K562 (cell line): Measurements from ENCODE around the gene IRF5. TPM values are rescaled to one million over a fixed set of nuclear protein-coding genes. Genes with fewer than 3 reads are reported as not detected.

Source experiments
- ATAC-seq: fragments of 200-7000 bp; cut with Tn5 transposase; 3 replicates; pipeline ENCODE4 v1.9.1; 2020; ENCODE audit warnings: moderate library complexity
- BruUV-seq: library from RNA; stranded (reverse); fragments of 400-500 nt; replicated peaks from 2 replicates; lab custom pipeline; 2021; lab: Mats Ljungman, UMichigan
- CTCF ChIA-PET: fragments of 300-600 bp; formaldehyde crosslinking; extraction: SDS; loops from one replicate; lab custom pipeline; 2021; ENCODE audit warnings: low intra/inter-chr PET ratio; lab: Yijun Ruan, JAX
- POLR2A ChIA-PET: fragments of 300-600, 350-650 bp; sonication (Branson Sonifier 250); formaldehyde crosslinking; extraction: SDS; loops from one replicate; lab custom pipeline; 2021; ENCODE audit warnings: antibody characterized with exemption, inconsistent platforms; lab: Yijun Ruan, JAX
- DNase-seq, 4 experiments: peaks; one replicate each; pipeline versions ENCODE4 v3.0.0 to v3.0.0-alpha.2; 2011 to 2018; ENCODE audit warnings: low spot score in 3 of 4, mixed read lengths in 3 of 4; ENCODE audit errors: extremely low read depth in 1 of 4
- FAIRE-seq: peaks from 2 replicates; lab custom pipeline; 2011; peaks lifted over from hg19 to GRCh38; lab: Jason Lieb, UNC
- H2AFZ ChIP-seq: 2 replicates; pipeline ENCODE4 v1.6.0; 2011; ENCODE audit warnings: low read depth, low read length, control low read depth, inconsistent platforms
- H3K27ac ChIP-seq: fragments of 200-600 bp; 3 replicates; pipeline ENCODE4 v1.8.0; 2011; ENCODE audit warnings: low read depth, mild to moderate bottlenecking, control low read depth, inconsistent platforms, low read length, moderate library complexity, mixed read lengths; ENCODE audit errors: extremely low read depth
- H3K27me3 ChIP-seq, 2 experiments: fragments of 300-600 bp in 1 of 2; 2 replicates in 1 of 2; 3 replicates in 1 of 2; pipeline versions ENCODE4 v1.6.0 to v1.8.0; 2011; ENCODE audit warnings: inconsistent platforms in 2 of 2, low read length in 2 of 2, mild to moderate bottlenecking in 1 of 2, mixed read lengths in 1 of 2, moderate library complexity in 1 of 2; ENCODE audit not compliant: control insufficient read depth in 2 of 2, insufficient read depth in 2 of 2
- H3K36me3 ChIP-seq: fragments of 300-600 bp; 3 replicates; pipeline ENCODE4 v1.8.0; 2011; ENCODE audit warnings: mild to moderate bottlenecking, low read length, inconsistent platforms; ENCODE audit not compliant: control insufficient read depth, insufficient read depth
- H3K4me1 ChIP-seq, 2 experiments: fragments of 200-600 bp in 1 of 2; replicated peaks in 1 of 2; 2 replicates in 1 of 2; 3 replicates in 1 of 2; pipeline versions ENCODE4 v1.5.1 to v1.8.0; 2011; ENCODE audit warnings: inconsistent platforms in 2 of 2, low read length in 2 of 2, mild to moderate bottlenecking in 1 of 2, mixed read lengths in 1 of 2, moderate library complexity in 1 of 2; ENCODE audit not compliant: control insufficient read depth in 2 of 2, insufficient read depth in 2 of 2
- H3K4me2 ChIP-seq: 2 replicates; pipeline ENCODE4 v1.6.1; 2011; ENCODE audit warnings: low read length, control low read depth, inconsistent platforms, mixed read lengths; ENCODE audit not compliant: insufficient read depth
- H3K4me3 ChIP-seq: fragments of 200-600 bp; sonication (generic), shearing (Covaris generic); 2 replicates; pipeline ENCODE4 v1.5.1; 2016; ENCODE audit warnings: control low read depth, inconsistent platforms
- H3K79me2 ChIP-seq: fragments of 200-600 bp; 3 replicates; pipeline ENCODE4 v1.8.0; 2011; ENCODE audit warnings: low read length, inconsistent platforms; ENCODE audit not compliant: control insufficient read depth, insufficient read depth
- H3K9ac ChIP-seq, 2 experiments: 2 replicates each; pipeline versions ENCODE4 v1.6.0 to v1.6.1; 2011; ENCODE audit warnings: low read depth in 2 of 2, low read length in 2 of 2, control low read depth in 1 of 2, inconsistent platforms in 1 of 2, mild to moderate bottlenecking in 1 of 2, mixed read lengths in 1 of 2; ENCODE audit not compliant: insufficient read depth in 1 of 2
- H3K9me1 ChIP-seq: one replicate; pipeline ENCODE4 v1.6.0; 2011; ENCODE audit warnings: inconsistent platforms, mild to moderate bottlenecking, low read length, moderate library complexity; ENCODE audit not compliant: control insufficient read depth, insufficient read depth
- H3K9me3 ChIP-seq: replicated peaks from 2 replicates; pipeline ENCODE4 v1.5.1; 2011; ENCODE audit warnings: low read depth, low read length, inconsistent platforms; ENCODE audit not compliant: control insufficient read depth, insufficient read depth
- H4K20me1 ChIP-seq: replicated peaks from 2 replicates; pipeline ENCODE4 v1.6.1; 2011; ENCODE audit warnings: low read length, inconsistent platforms, mixed read lengths; ENCODE audit not compliant: control insufficient read depth, insufficient read depth
- PCBP1 ChIP-seq: fragments of 200-400 bp; formaldehyde crosslinking; IDR thresholded peaks from 2 replicates; pipeline ENCODE4 v1.6.1; 2018; ENCODE audit warnings: mild to moderate bottlenecking, low read depth, low read length; ENCODE audit not compliant: poor library complexity, severe bottlenecking
- TOE1 ChIP-seq, 2 experiments: fragments of 450-650 bp in 1 of 2; sonication (generic) in 1 of 2; formaldehyde crosslinking in 1 of 2; IDR thresholded peaks; 2 replicates each; pipeline versions ENCODE4 v1.7.1 to v1.8.0; 2016 to 2022; ENCODE audit warnings: borderline replicate concordance in 2 of 2, mild to moderate bottlenecking in 2 of 2, antibody characterized with exemption in 1 of 2, inconsistent platforms in 1 of 2, low read depth in 1 of 2, missing genetic modification reagents in 1 of 2, moderate library complexity in 1 of 2
- ZNF444 ChIP-seq: fragments of 250-450 bp; sonication (Bioruptor Pico); IDR thresholded peaks from 2 replicates; pipeline ENCODE4 v1.4.0; 2020; ENCODE audit warnings: mild to moderate bottlenecking, moderate library complexity
- WGBS: fragments of 100-300 bp; shearing (Covaris generic); methylation state at CpG from one replicate; pipeline ENCODE4 v1.1.6; 2016; ENCODE audit warnings: low coverage, mixed read lengths; ENCODE audit not compliant: insufficient coverage; ENCODE audit errors: missing lambda C conversion rate; 5-methylcytosine and 5-hydroxymethylcytosine counted together
- in situ Hi-C: fragments of 300-500 bp; cut with MboI; formaldehyde crosslinking; loops from 4 replicates; pipeline ENCODE4 v1.15.0; 2018; ENCODE audit warnings: inconsistent platforms, mixed read lengths
- intact Hi-C: fragments of 100-400 bp; cut with micrococcal nuclease; formaldehyde crosslinking; loops from 2 replicates; pipeline ENCODE4 v1.14.2; 2022
- polyA plus RNA-seq, 8 experiments: library from polyadenylated mRNA; depleted of rRNA in 4 of 8; stranded (reverse) in 5 of 8; unstranded in 3 of 8; fragments of >200 nt; fragmentation: Nextera tagmentation in 2 of 8; fragmentation: Illumina TruSeq in 1 of 8; extraction: Ambion mirVana in 2 of 8; extraction: Trizol in 1 of 8; gene quantifications; 2 replicates each; pipeline versions ENCODE4 v1.2.1 to v1.2.3, GENCODE V29; 2011 to 2014; ENCODE audit warnings: inconsistent platforms in 1 of 8, missing spikeins in 1 of 8
- total RNA-seq, 7 experiments: library from RNA; depleted of rRNA in 6 of 7; stranded (reverse); fragments of >200 nt in 6 of 7; fragmentation: Illumina TruSeq in 2 of 7; extraction: Trizol in 2 of 7; gene quantifications; 2 replicates each; pipeline versions ENCODE4 v1.2.1 to v1.2.3, GENCODE V29; 2011 to 2021; ENCODE audit warnings: low replicate concordance in 1 of 7

IRF5 gene
- total and polyA plus RNA-seq, 9 of the 15 experiments (the other 6 are each of a cell fraction or from before 2014, with no cell fraction given) = 0.04 TPM; not detected in 8

DNA sequence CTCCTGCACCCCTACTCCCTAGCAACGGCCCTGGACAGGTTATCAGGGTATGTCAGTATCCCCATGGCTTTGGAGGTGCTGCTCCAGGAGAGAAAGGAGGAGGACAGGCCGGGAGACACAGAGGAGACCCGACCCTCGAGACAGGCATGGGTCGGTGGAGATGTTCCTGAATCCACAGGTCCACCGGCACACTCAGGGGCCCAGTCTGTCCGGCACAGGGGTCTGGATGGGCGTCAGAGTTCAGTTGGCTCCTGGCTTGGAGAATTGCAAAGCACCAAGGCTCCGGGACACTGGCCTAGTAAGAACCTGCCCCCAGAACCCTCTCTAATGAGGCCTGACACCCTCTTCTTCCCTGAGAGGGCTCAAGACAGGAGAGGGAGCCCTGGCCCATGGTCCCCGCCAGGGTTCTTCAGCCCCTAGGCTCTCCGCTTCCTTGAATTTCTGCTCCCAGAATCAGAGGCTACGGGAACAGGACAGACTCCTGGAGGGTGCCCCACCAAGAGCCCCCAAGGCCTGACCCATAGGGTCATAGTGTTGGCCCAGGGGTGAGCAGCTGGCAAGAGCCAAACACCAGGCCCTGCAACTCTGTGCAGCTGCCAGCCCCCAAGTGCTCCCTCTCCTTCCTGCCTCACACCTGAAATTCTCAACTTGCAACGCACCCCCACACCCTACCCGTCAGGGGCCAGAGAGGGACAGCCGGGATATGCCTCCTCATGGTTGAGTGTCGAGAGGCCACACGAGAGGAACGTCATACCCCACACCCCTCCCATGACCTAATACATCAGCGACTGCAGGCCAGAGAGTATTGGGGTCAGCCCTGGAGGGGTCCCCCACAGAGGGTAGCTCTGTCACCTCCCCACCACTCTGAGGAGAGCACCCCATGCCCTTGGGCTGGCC lies 5.5 kb upstream of the IRF5 start:
- POLR2A ChIA-PET = interaction anchor here (0.6 to 2.5 kb wide), 8 partner anchors 8 to 120 kb away, joined by 3 to 8 read pairs (median 4); partner anchors contain the start of gene KCP
- H2AFZ ChIP-seq = no peak overlapping the region
- 0 out of 2 replicates have a peak, but pooled peaks cover 4% of the 10 kb centered on the region for H4K20me1 ChIP-seq
- CTCF ChIA-PET = no interaction called here
- peaks cover 0 to 4% of the 10 kb centered on the region in 2 experiments; a peak in 1 of 5 replicates for H3K4me1 ChIP-seq
- ATAC-seq = peak; percentile 10
- FAIRE-seq = no peak
- H3K4me2 ChIP-seq = no peak overlapping the region
- H3K79me2 ChIP-seq = no peaks in the 10 kb centered on the region
- no peaks in the 10 kb centered on the region for H3K9me3 ChIP-seq
- no peak overlapping the region for H3K9ac ChIP-seq
- no peaks in the 10 kb centered on the region for H3K36me3 ChIP-seq
- DNase-seq = no peak
- in situ Hi-C loops = no loop called here
- TF ChIP-seq ZNF444 (CRISPR knock-in tag) = no peak
- TF ChIP-seq PCBP1 = no peak
- TF ChIP-seq TOE1 (IDR thresholded peaks at IDR 0.05; ENCODE audit: borderline replicate concordance) = no peak
- no peak for TF ChIP-seq TOE1 (CRISPR knock-in tag; IDR thresholded peaks at IDR 0.05; ENCODE audit: borderline replicate concordance, low read depth)
- peaks cover 59 to 82% of the 10 kb centered on the region in 2 experiments for H3K27me3 ChIP-seq
- intact Hi-C loops = no loop called here
- 10% methylated on average over 19 of the region's 19 CpGs for WGBS
- BruUV-seq = no TSS peak
- H3K4me3 ChIP-seq = no peak overlapping the region
- H3K9me1 ChIP-seq = no peaks in the 10 kb centered on the region
- no peak overlapping the region for H3K27ac ChIP-seq
